Adrenal gland (tissue), 12 donors: Measurements from ENCODE around the gene SLC29A1. TPM values are rescaled to one million over a fixed set of nuclear protein-coding genes. Genes with fewer than 3 reads are reported as not detected.

Experiments
- DNase-seq, 7 donors: peaks; one replicate each; pipeline ENCODE4 v3.0.0-alpha.2; 2019 to 2020
- H3K27ac ChIP-seq, 5 donors: fragments of 200-600 bp; sonication (generic) in 4 of 5; 1 replicate in 3 of 5; 2 replicates in 2 of 5; pipeline versions ENCODE4 v1.5.1 to v1.8.0; 2016 to 2020; ENCODE audit warnings: mild to moderate bottlenecking in 1 of 5
- H3K27me3 ChIP-seq: fragments of 200-600 bp; 2 replicates; pipeline ENCODE4 v1.8.0; 2021
- H3K36me3 ChIP-seq, 2 donors: fragments of 200-600 bp; replicated peaks in 1 of 2; 1 replicate in 1 of 2; 2 replicates in 1 of 2; pipeline versions ENCODE4 v1.5.1 to v1.8.0; 2018 to 2022
- H3K4me1 ChIP-seq, 2 donors: fragments of 200-600 bp; replicated peaks in 1 of 2; 1 replicate in 1 of 2; 2 replicates in 1 of 2; pipeline versions ENCODE4 v1.5.1 to v1.8.0; 2018 to 2021
- H3K4me3 ChIP-seq, 4 donors: fragments of 200-600 bp; sonication (generic) in 3 of 4; one replicate each; pipeline ENCODE4 v1.5.1; 2016 to 2018
- H3K9me3 ChIP-seq, 3 donors: fragments of 200-600 bp; sonication (generic) in 1 of 3; replicated peaks in 1 of 3; 1 replicate in 2 of 3; 2 replicates in 1 of 3; pipeline versions ENCODE4 v1.5.1 to v1.8.0; 2016 to 2021
- POLR2A ChIP-seq, 2 donors: fragments of 450-650 bp; IDR thresholded peaks; one replicate each; pipeline ENCODE4 v1.6.1; 2017; ENCODE audit warnings: antibody characterized with exemption in 2 of 2, mild to moderate bottlenecking in 2 of 2, moderate library complexity in 1 of 2
- WGBS, 4 donors: extraction: QIAGEN DNeasy Blood & Tissue Kit in 2 of 4; methylation state at CpG; one replicate each; pipeline versions ENCODE4 v1.1.5 to v1.1.7; 2013 to 2017; 5-methylcytosine and 5-hydroxymethylcytosine counted together
- intact Hi-C, 2 donors: fragments of 100-400 bp; cut with DNase I; formaldehyde crosslinking; loops; one replicate each; pipeline versions ENCODE4 v1.14.1 to v1.15.0; 2022 to 2023
- polyA plus RNA-seq, 3 donors: library from polyadenylated mRNA; stranded (reverse); fragments of 200-250 nt in 2 of 3; fragments of 350-450 nt in 1 of 3; fragmentation: Illumina TruSeq in 1 of 3; extraction: RNeasy Lipid Tissue Mini Kit (QIAGEN cat#74804) in 1 of 3; gene quantifications; one replicate each; pipeline ENCODE4 v1.2.3, GENCODE V29; 2013 to 2014
- total RNA-seq, 9 donors: library from RNA; depleted of rRNA in 4 of 9; stranded (reverse); fragments of >200 nt in 4 of 9; fragments of 120-200 nt in 1 of 9; fragmentation: NEBNext Ultra II Directional in 1 of 9; extraction: Animal tissue kit (Norgen Biotek cat#: 25700) in 1 of 9; gene quantifications; one replicate each; pipeline versions ENCODE4 v1.1.0 to v1.2.4, GENCODE V29; 2013 to 2023
- TF ChIP-seq, protein P1 (sequence below), 6 experiments: fragments of 450-650 bp in 4 of 6; fragments of 200-600 bp in 2 of 6; sonication (generic) in 1 of 6; IDR thresholded peaks; 1 replicate in 5 of 6; 2 replicates in 1 of 6; pipeline versions ENCODE4 v1.5.1 to v1.8.0; 2016 to 2021; ENCODE audit warnings: antibody characterized with exemption in 6 of 6, mild to moderate bottlenecking in 2 of 6, moderate library complexity in 1 of 6
- donor health status: healthy with polysubstance abuse.
- donor health status: Bipolar disorder and iron deficiency.
- donor health status: DM: yes; HTN: yes; CAD: no.
- donor health status: DM: no; HTN: no; CAD: no.
- donor health status: DM: no; HTN: no; CAD: no.
- donor health status: DM: yes; HTN: yes; CAD: no.

The SLC29A1 gene
- total and polyA plus RNA-seq, 12 donors, result 48.6 to 356 (median 134) TPM

DNA sequence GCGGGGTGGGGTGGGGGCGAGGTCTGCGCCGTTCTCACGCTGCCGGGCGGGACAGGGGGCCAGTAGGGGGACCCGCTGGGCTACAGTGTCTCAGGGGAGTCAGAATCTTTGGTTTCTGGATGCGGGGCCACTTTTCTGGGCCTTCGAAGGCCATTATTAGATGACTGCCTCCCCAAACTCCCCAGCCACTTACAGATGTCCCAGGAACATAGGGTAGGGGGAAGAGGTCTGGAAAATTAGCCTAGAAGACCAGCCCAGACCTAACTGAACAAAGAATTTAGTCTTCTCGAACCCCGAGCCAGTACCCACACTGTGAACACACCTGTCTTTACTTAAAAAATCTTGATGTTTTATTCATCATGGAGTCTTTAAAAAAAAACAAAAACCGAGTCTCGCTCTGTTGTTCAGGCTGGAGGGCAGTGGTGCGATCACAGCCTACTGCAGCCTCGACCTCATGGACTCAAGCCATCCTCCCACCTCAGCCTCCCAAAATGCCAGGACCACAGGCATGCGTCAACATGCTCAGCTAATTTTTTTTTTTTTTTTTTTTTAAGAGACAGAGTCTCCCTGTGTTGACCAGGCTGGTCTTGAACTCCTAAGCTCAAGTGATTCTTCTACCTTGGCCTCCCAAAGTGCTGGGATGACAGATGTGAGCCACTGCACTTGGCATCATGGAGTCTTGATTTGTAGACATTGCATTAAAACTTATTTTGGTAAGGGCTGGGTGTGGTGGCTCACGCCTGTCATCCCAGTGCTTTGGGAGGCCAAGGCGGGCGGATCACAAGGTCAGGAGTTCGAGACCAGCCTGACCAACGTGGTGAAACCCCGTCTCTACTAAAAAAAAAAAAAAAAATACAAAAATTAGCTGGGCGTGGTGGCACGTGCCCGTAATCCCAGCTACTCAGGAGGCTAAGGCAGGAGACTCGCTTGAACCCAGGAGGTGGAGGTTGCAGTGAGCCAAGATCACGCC, 3.3 kb upstream of the SLC29A1 start:
- Histone ChIP-seq H3K27me3 (no peaks in the 10 kb centered on the region), H3K9me3 (no peaks in the 10 kb centered on the region), H3K36me3 (no peaks in the 10 kb centered on the region), H3K27ac (peak overlapping the region; percentile 30 to 91 (median 89)), H3K4me3 (peak overlapping the region in 2 of 4 donors; percentile 49 to 82), H3K4me1 (peaks cover 45 to 71% of the 10 kb centered on the region in 2 donors)
- DNase-seq, result no peak
- intact Hi-C loops, result loop anchor here in 1 of 2 donors (5.0 kb wide), 1 partner anchor 43 kb away; no protein-coding TSS in a partner anchor
- no peak for TF ChIP-seq POLR2A (IDR thresholded peaks at IDR 0.05)
- TF ChIP-seq, protein P1, sequence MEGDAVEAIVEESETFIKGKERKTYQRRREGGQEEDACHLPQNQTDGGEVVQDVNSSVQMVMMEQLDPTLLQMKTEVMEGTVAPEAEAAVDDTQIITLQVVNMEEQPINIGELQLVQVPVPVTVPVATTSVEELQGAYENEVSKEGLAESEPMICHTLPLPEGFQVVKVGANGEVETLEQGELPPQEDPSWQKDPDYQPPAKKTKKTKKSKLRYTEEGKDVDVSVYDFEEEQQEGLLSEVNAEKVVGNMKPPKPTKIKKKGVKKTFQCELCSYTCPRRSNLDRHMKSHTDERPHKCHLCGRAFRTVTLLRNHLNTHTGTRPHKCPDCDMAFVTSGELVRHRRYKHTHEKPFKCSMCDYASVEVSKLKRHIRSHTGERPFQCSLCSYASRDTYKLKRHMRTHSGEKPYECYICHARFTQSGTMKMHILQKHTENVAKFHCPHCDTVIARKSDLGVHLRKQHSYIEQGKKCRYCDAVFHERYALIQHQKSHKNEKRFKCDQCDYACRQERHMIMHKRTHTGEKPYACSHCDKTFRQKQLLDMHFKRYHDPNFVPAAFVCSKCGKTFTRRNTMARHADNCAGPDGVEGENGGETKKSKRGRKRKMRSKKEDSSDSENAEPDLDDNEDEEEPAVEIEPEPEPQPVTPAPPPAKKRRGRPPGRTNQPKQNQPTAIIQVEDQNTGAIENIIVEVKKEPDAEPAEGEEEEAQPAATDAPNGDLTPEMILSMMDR (IDR thresholded peaks at IDR 0.05), result no peak
- WGBS, 4 donors, result 58 to 90% (median 75%) methylated on average over 18 to 28 of the region's 28 CpGs

DNA sequence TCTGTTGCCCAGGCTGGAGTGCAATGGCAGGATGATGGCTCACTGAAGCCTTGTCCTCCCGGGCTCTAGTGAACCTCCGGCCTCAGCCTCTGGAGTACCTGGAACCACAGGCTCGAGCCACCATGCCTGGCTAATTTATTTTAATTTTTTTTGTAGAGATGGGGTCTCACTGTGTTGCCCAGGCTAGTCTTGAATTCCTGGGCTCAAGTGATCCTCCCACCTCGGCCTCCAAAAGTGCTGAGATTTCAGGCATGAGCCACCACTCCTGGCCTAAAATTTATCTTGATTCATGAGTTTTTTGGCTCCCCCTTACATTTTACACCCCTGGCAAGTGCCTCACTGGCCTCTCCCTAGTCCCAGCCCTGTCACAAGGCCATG, 2.5 kb upstream of the SLC29A1 start:
- Histone ChIP-seq H3K4me3 (no peak overlapping the region), H3K9me3 (no peaks in the 10 kb centered on the region), H3K27me3 (no peaks in the 10 kb centered on the region), H3K27ac (peak overlapping the region; percentile 76 to 91 (median 89)), H3K36me3 (no peaks in the 10 kb centered on the region), H3K4me1 (peaks cover 46 to 79% of the 10 kb centered on the region in 2 donors)
- TF ChIP-seq POLR2A (IDR thresholded peaks at IDR 0.05), result no peak
- TF ChIP-seq, protein P1 (IDR thresholded peaks at IDR 0.05), result no peak
- 71 to 80% (median 76%) methylated on average over 4 of the region's 4 CpGs for WGBS, 4 donors
- intact Hi-C loops, result no loop called here
- DNase-seq, result no peak

DNA sequence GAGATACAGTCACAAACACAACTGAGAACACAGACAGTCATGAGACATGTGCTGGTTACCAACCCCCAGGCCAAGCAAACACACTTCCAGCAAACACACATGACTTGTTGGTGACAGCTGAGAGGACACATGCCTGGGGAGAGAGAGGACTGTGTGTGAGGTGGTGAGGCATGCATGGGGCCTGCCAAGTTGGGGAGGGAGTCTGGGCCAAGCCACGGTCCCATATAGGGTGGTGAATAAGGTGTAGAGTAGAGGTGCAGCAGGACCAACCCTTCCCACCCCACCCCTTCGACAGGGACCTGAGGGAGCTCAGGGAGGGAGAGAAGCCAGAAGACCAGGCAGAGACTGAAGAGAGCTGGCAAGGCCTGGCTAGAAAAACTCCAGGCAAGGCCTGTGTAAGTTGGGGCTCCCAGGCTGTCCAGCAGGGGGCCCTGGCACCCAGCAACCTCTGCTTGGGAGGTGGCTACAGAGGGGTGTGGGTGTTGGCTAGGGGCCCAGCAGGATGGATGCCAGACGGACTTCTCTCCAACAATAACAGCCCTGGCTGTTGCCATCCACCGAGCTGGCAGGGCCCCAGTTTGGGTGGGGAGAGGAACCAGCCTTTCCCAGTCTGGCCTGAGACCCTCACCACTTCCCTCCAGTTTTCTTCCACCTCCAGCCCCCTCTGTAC, 2.0 kb upstream of the SLC29A1 start:
- Histone ChIP-seq H3K36me3 (no peaks in the 10 kb centered on the region), H3K4me1 (peaks cover 52 to 85% of the 10 kb centered on the region in 2 donors), H3K27ac (peak overlapping the region; percentile 76 to 91 (median 89)), H3K27me3 (no peaks in the 10 kb centered on the region), H3K4me3 (peak overlapping the region in 1 of 4 donors; percentile 10), H3K9me3 (no peaks in the 10 kb centered on the region)
- TF ChIP-seq, protein P1 (IDR thresholded peaks at IDR 0.05), result peak; percentile 65 to 92 (median 88)
- TF ChIP-seq POLR2A (IDR thresholded peaks at IDR 0.05), result peak in 1 of 2 donors; percentile 65
- intact Hi-C loops, result no loop called here
- peak; percentile 90 to 98 (median 96) for DNase-seq
- 3 to 21% (median 7%) methylated on average over 3 to 4 of the region's 4 CpGs for WGBS, 4 donors

DNA sequence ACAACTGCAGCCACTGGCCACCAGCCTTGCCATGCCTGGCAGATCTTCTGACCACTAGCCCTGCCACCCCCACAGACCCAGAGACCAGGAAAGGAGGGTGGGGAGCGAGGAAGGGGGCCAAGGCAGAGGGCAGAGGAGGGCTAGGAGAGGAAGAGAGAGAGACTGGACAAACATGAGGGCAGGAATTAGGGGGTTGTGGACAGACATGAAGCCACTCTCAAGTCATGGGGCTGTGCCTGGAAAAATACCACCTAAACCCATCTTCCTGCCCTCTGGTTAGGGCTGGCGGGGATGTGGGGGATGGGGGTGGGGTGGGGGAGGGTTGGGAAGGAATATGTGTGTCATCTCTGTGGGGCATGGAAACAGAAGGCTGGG, 1.4 kb upstream of the SLC29A1 start:
- no peak for DNase-seq
- peak overlapping the region in 1 of 4 donors; percentile 10 for H3K4me3 ChIP-seq
- H3K4me1 ChIP-seq, result peaks cover 57 to 90% of the 10 kb centered on the region in 2 donors
- TF ChIP-seq, protein P1 (IDR thresholded peaks at IDR 0.05), result no peak
- TF ChIP-seq POLR2A (IDR thresholded peaks at IDR 0.05), result no peak
- WGBS, 4 donors, result 57 to 85% (median 76%) methylated on average over 2 of the region's 2 CpGs
- H3K9me3 ChIP-seq, result no peaks in the 10 kb centered on the region
- H3K27ac ChIP-seq, result peak overlapping the region; percentile 76 to 91 (median 89)
- no peaks in the 10 kb centered on the region for H3K36me3 ChIP-seq
- intact Hi-C loops, result no loop called here
- H3K27me3 ChIP-seq, result no peaks in the 10 kb centered on the region
